ENCODE results near the gene SLC25A38. TPM values are rescaled to one million over a fixed set of nuclear protein-coding genes. Genes with fewer than 3 reads are reported as not detected.
A peak's percentile ranks its signal among the peaks of the same experiment; 100 is the strongest.

The SLC25A38 gene
- total RNA-seq, 1 experiment from 2014 or later: 48.2 TPM

DNA sequence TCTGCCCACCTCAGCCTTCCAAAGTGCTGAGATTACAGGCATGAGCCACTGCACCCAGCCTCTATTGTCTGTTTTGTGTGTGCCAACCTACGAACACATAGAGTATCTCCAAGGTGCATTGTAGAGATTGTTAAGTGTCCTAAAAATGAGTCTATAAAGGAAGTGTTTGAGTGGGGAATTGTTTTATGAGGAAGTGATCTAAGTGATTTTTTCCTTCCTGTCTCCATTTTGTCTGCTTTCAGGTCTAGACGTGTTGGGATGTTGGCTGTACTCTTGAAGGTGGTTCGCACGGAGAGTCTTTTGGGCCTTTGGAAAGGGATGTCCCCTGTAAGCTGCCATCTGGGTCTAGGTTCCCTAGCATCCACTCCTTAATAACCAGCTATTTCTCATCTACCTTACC lies 7.0 kb downstream of the SLC25A38 start:
- Histone ChIP-seq H2BK15ac (ENCODE audit: low read depth, low read length) (no peak overlapping the region), H3T11ph (ENCODE audit: low read length) (no peak overlapping the region), H3K27ac (ENCODE audit: insufficient read length, low read depth, low read length) (no peak overlapping the region), H3K9ac (ENCODE audit: extremely low read depth, insufficient read length, low read length) (no peak overlapping the region), H3K56ac (ENCODE audit: insufficient read length, low read depth, low read length) (no peak overlapping the region), H4K20me1 (ENCODE audit: control insufficient read depth, insufficient read depth, insufficient read length) (no peaks in the 10 kb centered on the region), H3K18ac (ENCODE audit: insufficient read length, low read depth, low read length) (no peak overlapping the region), H3K23ac (ENCODE audit: insufficient read length, low read depth, low read length) (no peak overlapping the region), H3K14ac (ENCODE audit: insufficient read depth, low read length) (no peak overlapping the region), H2BK5ac (ENCODE audit: insufficient read length, low read length) (no peak overlapping the region), H3K79me1 (ENCODE audit: insufficient read depth, low read depth, low read length, poor library complexity, severe bottlenecking) (peaks cover 11% of the 10 kb centered on the region), H3K79me2 (ENCODE audit: insufficient read depth, low read length) (peaks cover 26% of the 10 kb centered on the region; the same call in 1 of the 2 replicates), H2BK20ac (ENCODE audit: low read depth, low read length, poor library complexity, severe bottlenecking) (no peak overlapping the region), H2BK12ac (ENCODE audit: insufficient read length, low read depth, low read length) (no peak overlapping the region), H3K9me3 (ENCODE audit: control insufficient read depth, low read depth, low read length) (no peaks in the 10 kb centered on the region), H3K27me3 (ENCODE audit: insufficient read depth, low read length) (no peaks in the 10 kb centered on the region), H3K4me2 (ENCODE audit: insufficient read depth, insufficient read length, low read length) (no peak overlapping the region), H4K8ac (replicated peaks; ENCODE audit: insufficient read length, low read depth, low read length) (no peak overlapping the region), H2AK5ac (ENCODE audit: insufficient read length, low read length) (no peak overlapping the region), H3K4me1 (ENCODE audit: insufficient read depth, low read length) (no peaks in the 10 kb centered on the region), H2BK120ac (ENCODE audit: low read depth, low read length, poor library complexity, severe bottlenecking) (no peak overlapping the region), H3K23me2 (ENCODE audit: insufficient read length, low read depth, low read length, poor library complexity, severe bottlenecking) (no peaks in the 10 kb centered on the region), H3K4ac (ENCODE audit: low read depth, low read length) (no peak overlapping the region), H2AFZ (ENCODE audit: low read length) (no peak overlapping the region), H4K5ac (ENCODE audit: insufficient read length, low read depth, low read length) (no peak overlapping the region), H4K91ac (ENCODE audit: insufficient read length, low read depth, low read length) (no peak overlapping the region)
- Mint-ChIP-seq H3K36me3 (ENCODE audit: insufficient read depth in 1 of 3, low read depth in 3 of 3) (peaks cover 23 to 68% (median 53%) of the 10 kb centered on the region in 3 experiments; a peak in 6 of 7 replicates), H3K27me3 (ENCODE audit: low read depth) (no peaks in the 10 kb centered on the region), H3K4me1 (peaks cover 5 to 19% of the 10 kb centered on the region in 2 experiments), H3K27ac (peak overlapping the region in 1 of 3 experiments; percentile 42; a peak in 1 of 7 replicates), H3K4me3 (no peak overlapping the region), H3K9me3 (no peaks in the 10 kb centered on the region)
- no CpG with 5 or more reads among the region's 4 CpGs for WGBS (ENCODE audit: extremely low coverage, insufficient read length, low lambda C conversion rate)
- DNase-seq: no peak
- TF ChIP-seq, protein P1, sequence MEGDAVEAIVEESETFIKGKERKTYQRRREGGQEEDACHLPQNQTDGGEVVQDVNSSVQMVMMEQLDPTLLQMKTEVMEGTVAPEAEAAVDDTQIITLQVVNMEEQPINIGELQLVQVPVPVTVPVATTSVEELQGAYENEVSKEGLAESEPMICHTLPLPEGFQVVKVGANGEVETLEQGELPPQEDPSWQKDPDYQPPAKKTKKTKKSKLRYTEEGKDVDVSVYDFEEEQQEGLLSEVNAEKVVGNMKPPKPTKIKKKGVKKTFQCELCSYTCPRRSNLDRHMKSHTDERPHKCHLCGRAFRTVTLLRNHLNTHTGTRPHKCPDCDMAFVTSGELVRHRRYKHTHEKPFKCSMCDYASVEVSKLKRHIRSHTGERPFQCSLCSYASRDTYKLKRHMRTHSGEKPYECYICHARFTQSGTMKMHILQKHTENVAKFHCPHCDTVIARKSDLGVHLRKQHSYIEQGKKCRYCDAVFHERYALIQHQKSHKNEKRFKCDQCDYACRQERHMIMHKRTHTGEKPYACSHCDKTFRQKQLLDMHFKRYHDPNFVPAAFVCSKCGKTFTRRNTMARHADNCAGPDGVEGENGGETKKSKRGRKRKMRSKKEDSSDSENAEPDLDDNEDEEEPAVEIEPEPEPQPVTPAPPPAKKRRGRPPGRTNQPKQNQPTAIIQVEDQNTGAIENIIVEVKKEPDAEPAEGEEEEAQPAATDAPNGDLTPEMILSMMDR (conservative IDR thresholded peaks at IDR 0.05): no peak

Measured in H9 (cell line).